Fibroblast of skin of left biceps (primary cell): ENCODE measurements around the gene B3GNT5.
A peak's percentile ranks its signal among the peaks of the same experiment; 100 is the strongest.

ENCODE experiments used
- DNase-seq, 2 experiments: peaks; one replicate each; pipeline ENCODE4 v3.0.0-alpha.2; 2013; ENCODE audit warnings: low read depth in 2 of 2

Gene B3GNT5

GRCh38 chr3:183265834-183266417 is 12.9 kb downstream of the B3GNT5 start:
- no peak for DNase-seq

DNA sequence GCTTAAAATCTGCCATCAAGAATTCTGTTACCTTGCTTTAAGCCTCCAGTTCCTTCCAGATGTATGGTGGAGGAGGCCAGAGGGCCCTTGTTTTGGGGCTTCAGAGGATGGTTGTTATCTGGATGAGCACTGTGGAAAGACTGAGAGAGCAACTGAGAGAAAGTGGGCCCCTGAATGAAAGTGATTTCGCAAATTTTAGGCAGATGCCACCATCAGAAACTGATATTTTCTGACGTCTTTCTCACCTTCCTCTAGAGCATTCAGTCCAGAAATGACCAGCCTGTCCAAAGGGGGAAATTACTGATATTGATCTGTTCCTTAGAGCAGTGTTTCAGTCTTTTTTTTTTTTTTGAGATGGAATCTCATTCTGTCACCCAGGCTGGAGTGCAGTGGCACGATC is 13.4 kb downstream of the B3GNT5 start:
- no peak for DNase-seq

GRCh38 chr3:183267140-183267539 is 14.1 kb downstream of the B3GNT5 start:
- no peak for DNase-seq

GRCh38 chr3:183268366-183268765 is 15.3 kb downstream of the B3GNT5 start:
- DNase-seq, result no peak

GRCh38 chr3:183269345-183269744 is 16.3 kb downstream of the B3GNT5 start:
- no peak for DNase-seq

GRCh38 chr3:183270344-183270743 is 17.3 kb downstream of the B3GNT5 start:
- no peak for DNase-seq

DNA sequence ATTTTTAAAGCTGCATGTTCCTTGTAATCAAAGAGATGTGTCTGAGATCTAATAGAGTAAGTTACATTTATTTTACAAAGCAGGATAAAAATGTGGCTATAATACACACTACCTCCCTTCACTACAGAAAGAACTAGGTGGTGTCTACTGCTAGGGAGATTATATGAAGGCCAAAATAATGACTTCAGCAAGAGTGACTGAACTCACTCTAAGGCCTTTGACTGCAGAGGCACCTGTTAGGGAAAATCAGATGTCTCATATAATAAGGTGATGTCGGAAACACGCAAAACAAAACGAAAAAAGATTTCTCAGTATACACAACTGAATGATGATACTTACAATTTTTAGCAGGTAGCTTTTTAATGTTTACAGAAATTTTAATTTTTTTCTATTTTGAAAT is 19.1 kb downstream of the B3GNT5 start:
- no peak for DNase-seq

DNA sequence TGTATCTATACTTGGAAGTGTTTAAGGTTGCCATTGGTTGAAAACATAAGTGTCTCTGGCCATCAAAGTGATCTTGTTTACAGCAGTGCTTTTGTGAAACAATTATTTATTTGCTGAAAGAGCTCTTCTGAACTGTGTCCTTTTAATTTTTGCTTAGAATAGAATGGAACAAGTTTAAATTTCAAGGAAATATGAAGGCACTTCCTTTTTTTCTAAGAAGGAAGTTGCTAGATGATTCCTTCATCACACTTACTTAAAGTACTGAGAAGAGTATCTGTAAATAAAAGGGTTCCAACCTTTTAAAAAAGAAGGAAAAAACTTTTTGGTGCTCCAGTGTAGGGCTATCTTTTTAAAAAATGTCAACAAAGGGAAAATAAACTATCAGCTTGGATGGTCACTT is 19.7 kb downstream of the B3GNT5 start:
- no peak for DNase-seq

DNA sequence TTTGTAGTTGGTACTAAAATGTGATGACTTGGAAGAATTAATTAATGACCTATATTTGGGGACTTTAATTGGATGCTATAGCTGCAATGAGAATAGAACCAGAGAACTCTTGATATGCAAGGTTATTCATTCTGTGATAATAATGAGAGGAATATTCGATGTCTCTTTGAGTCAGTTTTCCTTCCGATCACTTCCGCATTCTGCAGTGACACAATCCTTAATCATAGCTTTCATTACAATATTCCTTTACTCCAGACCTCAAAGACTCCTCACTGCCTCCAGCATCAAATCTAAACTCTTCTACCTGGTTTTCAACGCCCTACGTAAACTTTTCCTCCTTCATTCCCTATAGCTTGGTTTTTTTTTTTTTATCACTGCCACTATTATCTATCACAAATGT is 21.6 kb downstream of the B3GNT5 start:
- no peak for DNase-seq

GRCh38 chr3:183275418-183275817 is 22.4 kb downstream of the B3GNT5 start:
- no peak for DNase-seq

GRCh38 chr3:183275937-183276336 is 22.9 kb downstream of the B3GNT5 start:
- DNase-seq, result no peak

DNA sequence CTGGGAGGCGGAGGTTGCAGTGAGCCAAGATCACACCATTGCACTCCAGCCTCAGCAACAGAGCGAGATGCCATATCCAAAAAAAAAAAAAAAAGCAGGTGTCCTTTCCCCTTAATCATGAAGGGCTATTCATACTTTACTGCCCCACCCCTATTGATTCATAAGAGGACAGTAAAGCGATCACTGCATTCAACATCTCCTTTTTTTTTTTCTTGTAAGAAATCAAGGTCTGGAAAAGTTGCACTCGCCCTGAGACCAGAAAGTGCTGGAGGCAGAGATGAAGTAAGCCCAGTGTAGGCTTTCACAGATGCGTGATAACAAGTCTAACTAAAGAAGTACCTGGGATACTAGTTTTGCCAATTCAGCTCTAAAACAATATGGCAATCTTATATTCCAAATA is 24.2 kb downstream of the B3GNT5 start:
- DNase-seq, result no peak

DNA sequence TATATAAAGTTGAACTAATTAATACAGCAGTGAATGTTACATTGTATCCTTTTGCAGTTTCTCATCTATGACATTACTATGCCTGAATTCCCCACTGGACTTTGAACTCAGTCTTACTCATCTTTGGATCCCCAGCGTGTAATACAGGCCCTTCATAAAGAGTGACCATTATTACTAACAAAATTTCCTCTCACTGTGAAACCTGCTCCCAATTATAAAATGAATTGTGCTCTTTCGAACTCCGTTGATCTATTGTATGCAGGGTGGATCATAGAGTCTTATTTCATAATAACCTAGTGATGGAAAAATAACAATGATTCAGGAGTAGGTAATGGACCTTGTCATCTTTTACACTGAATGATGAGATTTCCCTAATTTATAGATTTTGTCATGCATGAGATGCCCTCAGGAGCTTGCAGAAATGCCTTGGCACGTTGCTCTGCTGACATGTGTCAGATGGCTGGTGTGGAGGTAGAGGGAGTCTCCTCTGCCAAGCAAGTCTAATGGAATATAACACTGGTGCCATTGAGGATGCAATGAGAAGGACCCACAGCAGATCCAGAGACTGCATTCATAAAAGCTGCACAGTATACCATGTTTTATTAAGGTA is 25.5 kb downstream of the B3GNT5 start:
- DNase-seq, result no peak

DNA sequence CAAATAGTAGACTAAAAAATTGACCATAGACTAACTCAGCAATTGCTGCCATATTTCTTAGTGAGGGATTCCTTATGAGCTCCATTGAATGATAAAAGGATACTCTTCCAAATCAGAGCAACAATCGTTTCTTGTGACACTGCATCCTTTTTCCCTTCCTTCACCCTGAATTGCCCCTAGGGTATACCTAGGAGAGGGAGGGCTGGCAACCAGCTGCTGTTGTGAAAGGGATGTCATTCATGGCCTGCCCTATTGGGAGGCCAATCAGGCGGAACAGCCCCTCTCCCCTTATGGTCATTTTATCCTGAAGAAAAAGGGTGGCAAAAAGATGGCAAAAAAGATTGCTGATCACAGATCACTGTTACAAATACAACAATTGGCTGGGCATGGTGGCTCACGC is 26.3 kb downstream of the B3GNT5 start:
- DNase-seq, result no peak

DNA sequence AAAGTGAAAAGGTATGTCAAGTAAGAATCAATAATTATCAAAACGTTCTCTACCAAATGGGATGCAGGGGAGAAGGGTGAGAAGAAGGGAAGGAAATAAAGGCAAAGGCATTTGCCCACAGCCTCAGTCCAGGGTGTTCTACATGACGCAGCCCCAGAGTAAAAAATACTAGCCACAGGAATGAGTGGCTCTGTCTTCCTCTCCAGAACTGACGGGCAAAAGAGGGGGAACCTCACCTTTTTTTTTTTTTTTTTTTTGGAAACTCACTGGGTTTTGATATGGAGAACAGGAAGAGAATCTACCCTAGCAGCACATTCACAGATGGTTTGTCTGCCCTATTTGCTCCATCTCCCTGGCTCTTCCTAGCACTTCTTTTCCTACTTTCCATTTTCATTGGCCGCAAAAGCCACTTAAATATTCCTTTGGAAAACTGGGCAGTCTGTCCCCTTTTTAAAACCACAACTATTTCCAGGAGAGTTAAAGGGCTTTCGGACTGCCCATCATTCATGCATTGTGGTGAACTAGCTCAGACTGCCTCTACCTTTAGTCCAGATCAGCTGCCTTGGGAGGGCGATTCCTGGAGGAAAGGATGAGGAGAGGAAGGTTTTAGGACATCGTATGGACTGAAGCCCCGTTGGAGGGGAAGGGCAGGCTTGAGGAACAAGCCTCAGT is 28.2 kb downstream of the B3GNT5 start:
- no peak for DNase-seq

DNA sequence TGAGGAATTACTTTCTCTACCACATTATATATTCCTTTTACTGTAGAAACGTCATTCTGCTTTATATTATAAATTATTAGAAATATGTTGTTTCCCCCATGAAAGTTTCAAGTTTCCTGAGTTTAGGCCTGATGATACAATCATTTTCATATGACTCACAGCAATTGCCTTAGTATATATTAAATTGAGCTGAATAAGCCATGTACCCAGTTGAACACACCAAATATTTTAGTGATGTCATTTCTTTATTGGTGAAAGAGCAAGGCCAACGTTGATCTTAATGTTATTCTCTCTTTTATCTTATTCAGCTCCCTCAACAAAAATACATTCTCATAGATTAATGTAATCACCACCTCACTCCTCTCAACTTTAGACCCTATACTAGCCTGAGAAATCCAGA is 30.8 kb downstream of the B3GNT5 start:
- no peak for DNase-seq

DNA sequence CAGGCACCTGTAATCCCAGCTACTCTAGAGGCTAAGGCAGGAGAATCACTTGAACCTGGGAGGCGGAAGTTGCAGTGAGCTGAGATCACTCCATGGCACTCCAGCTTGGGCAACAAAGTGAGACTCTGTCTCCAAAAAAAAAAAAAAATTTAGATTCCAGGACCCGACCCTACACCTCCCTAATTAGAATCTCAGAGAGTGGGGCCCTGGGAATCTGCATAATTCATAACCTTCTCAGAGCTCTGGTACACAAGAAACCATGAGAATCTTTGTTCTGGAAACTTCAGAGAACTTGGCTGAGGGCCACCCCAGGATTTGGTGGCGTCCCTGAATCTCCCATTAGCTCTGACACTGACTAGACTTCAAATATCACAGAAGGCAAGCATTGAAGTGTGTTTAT is 31.5 kb downstream of the B3GNT5 start:
- no peak for DNase-seq

DNA sequence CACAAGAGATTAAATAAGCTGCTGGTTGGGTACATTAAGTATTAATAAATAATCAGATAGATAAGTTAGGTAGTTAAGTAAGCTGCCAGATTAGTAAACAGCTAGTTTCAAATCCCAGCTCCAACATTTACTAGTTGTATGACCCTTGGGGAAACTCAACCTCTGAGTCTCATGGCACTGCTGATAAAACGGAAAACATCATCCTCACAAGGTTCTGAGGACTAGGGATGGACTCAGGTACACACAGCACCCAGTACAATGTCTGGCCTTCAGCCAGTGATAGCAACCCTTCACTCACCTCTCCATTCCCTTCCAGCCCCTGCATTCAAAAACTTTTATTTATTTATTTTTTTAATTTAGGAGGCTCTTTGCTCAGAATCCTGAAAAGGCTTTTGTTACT is 32.3 kb downstream of the B3GNT5 start:
- DNase-seq, result no peak

GRCh38 chr3:183285828-183286457 is 32.9 kb downstream of the B3GNT5 start:
- peak; percentile 62 to 63 for DNase-seq

DNA sequence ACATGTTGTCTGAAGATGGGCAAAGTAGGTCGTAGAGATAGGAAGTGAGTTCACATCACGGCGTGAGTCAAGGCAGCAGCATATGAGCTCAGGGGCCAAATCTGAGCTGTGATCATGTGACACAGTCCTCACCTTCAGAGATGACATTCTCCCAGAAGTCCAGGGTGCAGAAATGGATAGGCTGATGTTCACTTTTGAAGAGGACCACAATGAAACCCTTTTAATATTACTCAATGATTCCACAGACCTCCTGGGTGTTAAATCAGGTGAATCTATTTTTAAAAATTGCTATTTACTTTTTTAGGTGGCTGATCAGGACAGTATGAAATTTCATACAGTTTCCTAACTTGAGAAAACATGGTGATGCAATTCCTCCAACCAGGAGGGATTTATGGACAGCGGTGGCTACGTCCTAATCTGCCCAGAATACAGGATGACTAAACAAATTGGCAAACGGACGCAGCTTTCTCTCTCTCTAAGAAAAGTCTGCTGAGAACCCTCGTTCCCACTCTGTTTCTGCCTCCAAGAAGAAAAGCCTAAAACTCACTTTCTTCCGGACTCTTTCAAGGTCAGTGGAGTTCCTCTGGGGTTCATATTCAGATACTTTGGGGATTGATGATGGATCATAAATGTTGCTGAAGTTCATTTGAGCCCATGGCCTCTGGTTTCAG is 34.4 kb downstream of the B3GNT5 start:
- DNase-seq, result no peak

GRCh38 chr3:183288117-183288516 is 35.1 kb downstream of the B3GNT5 start:
- no peak for DNase-seq

DNA sequence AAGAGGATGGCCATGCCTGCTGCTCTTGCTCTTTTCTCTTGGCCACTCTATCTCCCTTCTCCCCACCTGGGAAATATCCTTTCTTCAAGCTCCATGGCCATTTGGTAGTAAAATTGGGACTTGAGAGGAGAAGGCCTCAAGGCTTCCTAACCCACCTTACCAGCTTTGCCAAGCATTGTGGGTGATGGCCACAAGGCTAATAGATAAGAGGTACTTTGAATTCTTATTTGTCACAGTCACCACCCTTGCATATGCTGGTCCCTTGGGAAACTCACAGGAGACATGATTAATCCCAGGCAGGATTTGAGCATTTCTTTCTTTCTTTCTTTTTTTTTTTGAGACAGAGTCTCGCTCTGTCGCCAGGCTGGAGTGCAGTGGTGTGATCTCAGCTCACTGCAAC is 37.2 kb downstream of the B3GNT5 start:
- DNase-seq, result no peak
